Measurements from ENCODE around the gene CACNA2D2.

DNA sequence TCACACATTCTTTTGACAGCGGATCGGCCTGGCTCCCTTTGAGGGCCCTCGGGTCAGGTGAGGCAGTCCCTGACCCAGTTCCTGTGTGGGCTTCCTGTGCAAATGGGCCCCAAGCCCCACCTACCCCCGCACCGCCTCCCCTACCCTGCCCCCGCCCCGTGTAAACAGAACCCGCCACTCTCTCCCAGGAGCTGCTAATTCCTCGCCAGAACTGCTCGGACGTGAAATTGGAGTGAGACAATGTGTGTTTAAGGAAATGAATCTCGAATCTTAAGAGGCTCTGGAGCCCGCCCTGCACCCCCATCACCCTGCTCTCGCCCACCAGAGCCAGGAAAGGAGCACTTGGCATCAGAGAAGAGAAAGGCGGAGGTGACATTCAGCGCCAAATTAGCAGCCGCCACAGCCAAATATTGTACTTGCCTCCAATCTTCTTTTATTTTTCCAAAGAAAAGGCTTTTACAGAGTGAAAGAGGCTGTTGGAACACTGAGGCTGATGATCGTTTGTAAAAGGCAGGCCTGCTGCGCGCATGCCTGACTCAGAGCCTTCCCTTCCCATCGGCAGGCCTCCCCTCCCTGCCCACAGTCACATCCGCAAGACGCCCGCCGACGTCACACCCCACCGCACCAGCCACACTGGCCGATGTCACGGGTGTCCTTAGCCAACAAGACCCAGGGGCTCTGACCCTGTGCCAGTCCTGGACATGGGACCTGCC is 53.1 kb downstream of the CACNA2D2 start:
- TF ChIP-seq, protein P1, sequence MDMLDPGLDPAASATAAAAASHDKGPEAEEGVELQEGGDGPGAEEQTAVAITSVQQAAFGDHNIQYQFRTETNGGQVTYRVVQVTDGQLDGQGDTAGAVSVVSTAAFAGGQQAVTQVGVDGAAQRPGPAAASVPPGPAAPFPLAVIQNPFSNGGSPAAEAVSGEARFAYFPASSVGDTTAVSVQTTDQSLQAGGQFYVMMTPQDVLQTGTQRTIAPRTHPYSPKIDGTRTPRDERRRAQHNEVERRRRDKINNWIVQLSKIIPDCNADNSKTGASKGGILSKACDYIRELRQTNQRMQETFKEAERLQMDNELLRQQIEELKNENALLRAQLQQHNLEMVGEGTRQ (IDR thresholded peaks at IDR 0.05; ENCODE audit: low read depth, low read length): no peak
- TF ChIP-seq, protein P2, sequence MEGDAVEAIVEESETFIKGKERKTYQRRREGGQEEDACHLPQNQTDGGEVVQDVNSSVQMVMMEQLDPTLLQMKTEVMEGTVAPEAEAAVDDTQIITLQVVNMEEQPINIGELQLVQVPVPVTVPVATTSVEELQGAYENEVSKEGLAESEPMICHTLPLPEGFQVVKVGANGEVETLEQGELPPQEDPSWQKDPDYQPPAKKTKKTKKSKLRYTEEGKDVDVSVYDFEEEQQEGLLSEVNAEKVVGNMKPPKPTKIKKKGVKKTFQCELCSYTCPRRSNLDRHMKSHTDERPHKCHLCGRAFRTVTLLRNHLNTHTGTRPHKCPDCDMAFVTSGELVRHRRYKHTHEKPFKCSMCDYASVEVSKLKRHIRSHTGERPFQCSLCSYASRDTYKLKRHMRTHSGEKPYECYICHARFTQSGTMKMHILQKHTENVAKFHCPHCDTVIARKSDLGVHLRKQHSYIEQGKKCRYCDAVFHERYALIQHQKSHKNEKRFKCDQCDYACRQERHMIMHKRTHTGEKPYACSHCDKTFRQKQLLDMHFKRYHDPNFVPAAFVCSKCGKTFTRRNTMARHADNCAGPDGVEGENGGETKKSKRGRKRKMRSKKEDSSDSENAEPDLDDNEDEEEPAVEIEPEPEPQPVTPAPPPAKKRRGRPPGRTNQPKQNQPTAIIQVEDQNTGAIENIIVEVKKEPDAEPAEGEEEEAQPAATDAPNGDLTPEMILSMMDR (conservative IDR thresholded peaks at IDR 0.05; ENCODE audit: low read depth, low read length): no peak
- TF ChIP-seq POLR2A (IDR thresholded peaks at IDR 0.05; ENCODE audit: low read depth, low read length) (no peak), SMC3 (IDR thresholded peaks at IDR 0.05; ENCODE audit: low read depth, low read length) (no peak), CEBPB (IDR thresholded peaks at IDR 0.05; ENCODE audit: low read depth, low read length) (no peak), RFX5 (IDR thresholded peaks at IDR 0.05; ENCODE audit: low read depth, low read length) (no peak), MAFK (IDR thresholded peaks at IDR 0.05; ENCODE audit: low read depth, low read length) (no peak), CHD1 (IDR thresholded peaks at IDR 0.05; ENCODE audit: low read depth, low read length) (no peak), RAD21 (IDR thresholded peaks at IDR 0.05; ENCODE audit: low read length) (no peak), FOS (IDR thresholded peaks at IDR 0.05; ENCODE audit: low read depth, low read length) (no peak)
- TF ChIP-seq, protein P3, sequence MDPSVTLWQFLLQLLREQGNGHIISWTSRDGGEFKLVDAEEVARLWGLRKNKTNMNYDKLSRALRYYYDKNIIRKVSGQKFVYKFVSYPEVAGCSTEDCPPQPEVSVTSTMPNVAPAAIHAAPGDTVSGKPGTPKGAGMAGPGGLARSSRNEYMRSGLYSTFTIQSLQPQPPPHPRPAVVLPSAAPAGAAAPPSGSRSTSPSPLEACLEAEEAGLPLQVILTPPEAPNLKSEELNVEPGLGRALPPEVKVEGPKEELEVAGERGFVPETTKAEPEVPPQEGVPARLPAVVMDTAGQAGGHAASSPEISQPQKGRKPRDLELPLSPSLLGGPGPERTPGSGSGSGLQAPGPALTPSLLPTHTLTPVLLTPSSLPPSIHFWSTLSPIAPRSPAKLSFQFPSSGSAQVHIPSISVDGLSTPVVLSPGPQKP (IDR thresholded peaks at IDR 0.05; ENCODE audit: borderline replicate concordance, low read depth, low read length): no peak
